Stimulated activated naive CD8-positive, alpha-beta T cell treated with anti-CD3 and anti-CD28 coated beads, Interleukin-15, Interleukin-2, amounts not matched to agents 100 ng/mL and 50 ng/mL, for 24 hours (primary cell): ENCODE results near the gene ENTPD1.

ENCODE experiments used
- H3K27ac Mint-ChIP-seq: one replicate; pipeline ENCODE4 v1.8.0; 2021; ENCODE audit warnings: mild to moderate bottlenecking, mixed read lengths
- H3K27me3 Mint-ChIP-seq: one replicate; pipeline ENCODE4 v1.8.0; 2021; ENCODE audit warnings: mixed read lengths
- H3K36me3 Mint-ChIP-seq: one replicate; pipeline ENCODE4 v1.8.0; 2021; ENCODE audit warnings: low read depth, mixed read lengths
- H3K4me1 Mint-ChIP-seq: one replicate; pipeline ENCODE4 v1.8.0; 2021; ENCODE audit warnings: low read depth, mixed read lengths
- H3K4me3 Mint-ChIP-seq: one replicate; pipeline ENCODE4 v1.8.0; 2021; ENCODE audit warnings: mild to moderate bottlenecking, mixed read lengths
- H3K9me3 Mint-ChIP-seq: one replicate; pipeline ENCODE4 v1.8.0; 2021; ENCODE audit warnings: mixed read lengths

Gene ENTPD1

DNA sequence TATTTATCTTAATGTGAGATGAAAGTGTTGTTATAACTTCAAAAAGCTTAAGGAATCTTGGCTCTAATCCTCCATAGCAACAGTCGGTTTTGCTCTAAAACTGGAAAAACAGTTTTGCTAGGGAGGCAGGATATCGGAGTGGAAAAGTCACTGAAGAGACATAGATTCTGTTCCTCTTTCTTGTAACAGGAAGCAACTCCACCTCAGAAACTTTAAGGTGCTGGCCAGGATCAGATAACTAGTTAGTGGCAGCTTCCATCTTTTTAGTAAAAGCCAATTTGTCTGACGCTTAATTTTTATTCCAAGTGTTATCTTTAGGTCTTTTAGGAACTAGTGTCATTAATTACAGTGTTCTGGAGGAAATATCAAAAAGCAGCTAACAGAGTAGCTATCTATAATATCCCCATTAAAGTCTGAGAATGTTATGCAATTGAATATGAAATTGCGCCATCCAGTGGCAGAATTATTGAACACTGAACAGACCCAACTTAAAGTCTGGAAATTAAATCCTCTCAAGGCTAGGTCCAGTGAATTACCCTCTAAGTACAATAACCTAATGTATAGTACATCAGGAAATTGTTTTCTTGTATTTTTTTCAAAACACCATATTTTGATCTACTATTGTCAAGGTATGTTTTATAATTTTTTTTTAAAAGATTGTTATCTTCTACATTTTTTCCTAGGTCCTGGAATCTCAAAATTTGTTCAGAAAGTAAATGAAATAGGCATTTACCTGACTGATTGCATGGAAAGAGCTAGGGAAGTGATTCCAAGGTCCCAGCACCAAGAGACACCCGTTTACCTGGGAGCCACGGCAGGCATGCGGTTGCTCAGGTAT, 85.9 kb downstream of the ENTPD1 start:
- H3K4me3 Mint-ChIP-seq, result no peak overlapping the region
- no peaks in the 10 kb centered on the region for H3K27me3 Mint-ChIP-seq
- no peaks in the 10 kb centered on the region for H3K9me3 Mint-ChIP-seq
- H3K36me3 Mint-ChIP-seq, result no peaks in the 10 kb centered on the region
- peaks cover 34% of the 10 kb centered on the region for H3K4me1 Mint-ChIP-seq
- peak overlapping the region; percentile 42 for H3K27ac Mint-ChIP-seq

DNA sequence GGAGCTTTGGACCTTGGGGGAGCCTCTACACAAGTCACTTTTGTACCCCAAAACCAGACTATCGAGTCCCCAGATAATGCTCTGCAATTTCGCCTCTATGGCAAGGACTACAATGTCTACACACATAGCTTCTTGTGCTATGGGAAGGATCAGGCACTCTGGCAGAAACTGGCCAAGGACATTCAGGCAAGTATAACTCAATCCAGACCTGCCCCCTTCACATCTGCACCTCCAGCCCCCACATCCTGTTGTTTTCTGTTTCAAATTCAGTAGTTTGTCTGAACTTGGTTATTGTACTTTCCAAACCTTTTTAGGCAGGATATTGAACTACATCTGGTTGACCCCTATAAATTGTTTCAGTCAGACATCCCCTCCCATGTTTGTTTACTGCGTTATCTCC, 89.4 kb downstream of the ENTPD1 start:
- Mint-ChIP-seq H3K27ac (no peak overlapping the region), H3K4me3 (no peak overlapping the region), H3K36me3 (peaks cover 4% of the 10 kb centered on the region), H3K27me3 (peaks cover 5% of the 10 kb centered on the region), H3K4me1 (peaks cover 11% of the 10 kb centered on the region), H3K9me3 (no peaks in the 10 kb centered on the region)

DNA sequence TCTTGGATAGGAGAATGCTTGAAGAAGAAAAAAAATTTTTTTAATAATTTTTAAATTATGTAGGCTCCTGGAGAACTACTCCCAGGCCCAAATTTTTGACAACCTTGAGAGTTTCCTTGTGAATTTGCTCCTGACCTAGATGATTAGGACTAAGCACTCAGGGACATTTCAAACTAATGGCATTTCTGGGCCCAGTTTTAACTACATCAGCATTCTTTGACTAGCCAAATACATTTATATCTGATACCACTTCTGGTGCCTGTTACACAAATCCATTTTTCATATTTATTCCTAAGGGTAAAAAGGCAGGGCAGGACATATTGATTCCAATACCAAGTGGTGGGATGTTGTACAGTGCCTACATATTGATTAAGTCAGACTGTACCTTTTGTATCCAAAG, 91.0 kb downstream of the ENTPD1 start:
- H3K27ac Mint-ChIP-seq, result no peak overlapping the region
- no peak overlapping the region for H3K4me3 Mint-ChIP-seq
- H3K36me3 Mint-ChIP-seq, result peaks cover 4% of the 10 kb centered on the region
- no peaks in the 10 kb centered on the region for H3K4me1 Mint-ChIP-seq
- H3K9me3 Mint-ChIP-seq, result no peaks in the 10 kb centered on the region
- peaks cover 5% of the 10 kb centered on the region for H3K27me3 Mint-ChIP-seq

DNA sequence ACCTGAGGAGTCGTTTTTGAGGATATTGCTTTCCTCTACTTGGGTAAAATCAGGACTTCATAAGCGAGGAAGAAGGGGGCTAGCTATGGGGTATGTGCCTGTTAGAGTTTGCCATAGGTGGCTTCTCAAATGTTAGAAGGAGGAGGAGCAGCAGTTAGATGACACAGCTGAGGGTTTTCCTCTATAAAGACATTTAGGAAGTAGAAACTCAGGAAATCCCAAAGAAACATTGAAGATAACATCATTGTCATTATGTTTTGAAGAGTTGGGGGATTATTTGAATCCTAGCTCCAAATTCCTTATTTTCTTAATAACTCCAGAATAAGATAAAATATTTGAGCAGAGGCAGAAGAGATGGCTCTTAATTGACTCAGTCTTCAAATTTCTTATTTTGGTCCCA, 92.9 kb downstream of the ENTPD1 start:
- no peaks in the 10 kb centered on the region for H3K4me1 Mint-ChIP-seq
- peaks cover 4% of the 10 kb centered on the region for H3K36me3 Mint-ChIP-seq
- no peak overlapping the region for H3K4me3 Mint-ChIP-seq
- H3K27ac Mint-ChIP-seq, result no peak overlapping the region
- H3K9me3 Mint-ChIP-seq, result no peaks in the 10 kb centered on the region
- H3K27me3 Mint-ChIP-seq, result peaks cover 5% of the 10 kb centered on the region

DNA sequence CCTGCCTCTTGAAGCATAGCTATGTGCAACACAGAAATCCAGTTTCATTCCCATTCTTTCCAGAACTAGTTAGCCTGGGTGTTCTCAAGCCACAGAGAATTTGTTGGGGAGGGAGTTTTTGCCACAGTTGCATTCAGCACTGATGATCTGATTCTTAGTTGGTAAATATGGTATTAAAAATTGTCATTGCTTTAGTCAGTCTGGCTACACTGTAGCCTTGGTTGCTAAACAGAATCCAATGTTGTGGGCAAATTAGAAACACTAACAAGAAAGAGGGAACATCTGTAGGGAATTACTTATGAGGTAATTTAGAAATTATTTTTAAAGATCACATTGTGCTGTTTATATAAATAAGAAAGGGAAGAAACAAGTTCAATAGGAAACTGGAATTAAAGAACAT, 94.8 kb downstream of the ENTPD1 start:
- Mint-ChIP-seq H3K4me3 (no peak overlapping the region), H3K36me3 (peaks cover 6% of the 10 kb centered on the region), H3K4me1 (no peaks in the 10 kb centered on the region), H3K27ac (no peak overlapping the region), H3K9me3 (no peaks in the 10 kb centered on the region), H3K27me3 (peaks cover 6% of the 10 kb centered on the region)

DNA sequence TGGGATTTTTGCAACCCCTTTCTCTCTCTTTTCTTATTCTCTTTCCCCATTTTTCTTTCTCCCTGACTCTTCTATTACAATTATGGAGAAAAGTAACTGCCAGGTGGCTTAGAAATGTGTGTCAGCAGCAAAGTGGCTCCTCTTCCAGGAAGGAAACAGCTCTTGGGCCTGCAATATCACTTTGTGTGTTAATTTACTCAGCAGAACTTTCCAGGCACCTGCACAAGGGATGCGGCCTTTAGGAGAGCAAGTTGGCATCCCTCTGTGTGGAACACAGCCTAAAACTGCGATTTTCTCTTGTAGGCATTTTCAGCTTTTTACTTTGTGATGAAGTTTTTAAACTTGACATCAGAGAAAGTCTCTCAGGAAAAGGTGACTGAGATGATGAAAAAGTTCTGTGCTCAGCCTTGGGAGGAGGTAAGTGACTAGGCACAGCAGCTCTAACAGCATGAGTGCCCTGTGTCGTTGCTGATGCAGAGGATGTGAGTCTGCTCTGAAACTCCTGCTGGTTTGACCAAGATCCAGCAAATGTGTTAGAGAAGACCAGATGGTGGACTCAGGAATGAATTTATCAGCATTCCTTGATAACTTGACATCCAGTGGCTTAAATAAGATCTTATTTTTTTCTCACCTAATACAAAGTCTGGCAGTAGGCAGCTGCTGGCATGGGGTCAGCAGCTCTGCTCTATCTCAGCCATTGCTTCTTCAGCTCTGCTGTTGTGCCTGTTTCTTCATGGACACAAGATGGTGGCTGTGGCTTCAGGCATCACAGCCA, 104.4 kb downstream of the ENTPD1 start:
- H3K27ac Mint-ChIP-seq, result no peak overlapping the region

DNA sequence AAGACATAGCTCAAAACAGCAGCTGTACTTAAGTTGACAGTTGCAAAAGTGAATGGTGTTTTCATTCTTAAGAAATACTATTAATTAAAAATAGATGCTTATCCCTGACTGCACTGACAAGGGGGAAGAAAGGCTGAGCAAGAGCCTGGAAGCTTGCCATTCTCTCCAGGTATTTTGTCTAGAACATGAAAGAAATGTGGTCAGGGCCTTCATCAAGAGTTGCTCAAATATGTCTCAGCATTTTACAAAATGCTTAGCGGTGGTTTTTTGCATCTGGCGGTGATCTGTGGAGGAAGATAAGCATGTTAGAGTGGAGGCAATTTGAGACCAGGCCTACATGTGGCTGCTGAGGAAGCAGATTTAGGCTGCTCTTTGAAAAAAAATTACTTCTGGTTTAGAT, 105.4 kb downstream of the ENTPD1 start:
- no peaks in the 10 kb centered on the region for H3K9me3 Mint-ChIP-seq
- H3K4me1 Mint-ChIP-seq, result peaks cover 13% of the 10 kb centered on the region
- H3K27ac Mint-ChIP-seq, result no peak overlapping the region
- H3K4me3 Mint-ChIP-seq, result no peak overlapping the region
- no peaks in the 10 kb centered on the region for H3K36me3 Mint-ChIP-seq
- H3K27me3 Mint-ChIP-seq, result peaks cover 4% of the 10 kb centered on the region

More for the DNA sequence above, 104.4 kb downstream of the ENTPD1 start:
- Mint-ChIP-seq H3K36me3 (peaks cover 5% of the 10 kb centered on the region), H3K4me3 (no peak overlapping the region), H3K9me3 (no peaks in the 10 kb centered on the region), H3K4me1 (peaks cover 6% of the 10 kb centered on the region), H3K27me3 (peaks cover 9% of the 10 kb centered on the region)

DNA sequence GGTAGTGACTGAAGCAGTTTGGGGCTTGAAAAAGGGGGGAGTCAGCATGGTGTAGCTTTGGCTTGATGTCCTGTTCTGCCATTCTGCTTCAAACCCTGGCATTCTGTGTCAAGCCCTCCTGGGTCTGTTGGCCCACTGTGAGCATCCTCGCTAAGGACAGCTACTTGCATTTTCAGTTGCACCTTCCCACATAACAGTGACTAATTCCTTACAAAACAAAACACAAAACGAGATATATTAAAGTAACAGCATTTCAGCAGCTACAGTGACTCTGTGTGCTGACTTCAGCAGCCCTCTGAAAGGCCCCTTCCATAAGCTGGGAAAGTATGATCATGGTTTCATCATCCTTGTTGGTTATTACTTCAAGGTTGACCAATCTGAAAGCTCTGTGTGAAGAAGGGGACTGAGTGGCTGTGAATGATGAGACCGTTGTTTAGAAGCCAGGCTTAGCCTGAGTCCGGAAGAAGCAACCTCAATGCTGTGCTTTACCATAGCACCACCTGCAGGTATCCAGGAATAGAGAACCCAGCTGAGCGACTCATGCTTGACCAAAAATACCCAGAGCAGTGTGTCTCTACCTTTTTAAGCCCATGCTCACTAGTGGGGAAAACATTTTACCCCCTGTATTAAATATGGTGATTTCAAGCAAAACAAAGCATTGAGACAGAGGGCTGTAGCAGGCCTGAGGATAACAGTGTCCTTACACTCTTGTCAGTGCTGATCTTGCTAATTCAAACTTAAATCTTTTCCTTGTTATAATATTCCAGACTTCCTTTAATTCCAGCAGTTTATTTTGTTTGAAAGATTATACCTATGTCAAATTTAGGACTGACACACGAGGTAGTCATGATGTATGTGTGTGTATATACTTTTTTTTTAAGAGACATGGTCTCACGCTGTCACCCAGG, 109.2 kb downstream of the ENTPD1 start:
- no peak overlapping the region for H3K4me3 Mint-ChIP-seq
- H3K4me1 Mint-ChIP-seq, result peaks cover 13% of the 10 kb centered on the region

DNA sequence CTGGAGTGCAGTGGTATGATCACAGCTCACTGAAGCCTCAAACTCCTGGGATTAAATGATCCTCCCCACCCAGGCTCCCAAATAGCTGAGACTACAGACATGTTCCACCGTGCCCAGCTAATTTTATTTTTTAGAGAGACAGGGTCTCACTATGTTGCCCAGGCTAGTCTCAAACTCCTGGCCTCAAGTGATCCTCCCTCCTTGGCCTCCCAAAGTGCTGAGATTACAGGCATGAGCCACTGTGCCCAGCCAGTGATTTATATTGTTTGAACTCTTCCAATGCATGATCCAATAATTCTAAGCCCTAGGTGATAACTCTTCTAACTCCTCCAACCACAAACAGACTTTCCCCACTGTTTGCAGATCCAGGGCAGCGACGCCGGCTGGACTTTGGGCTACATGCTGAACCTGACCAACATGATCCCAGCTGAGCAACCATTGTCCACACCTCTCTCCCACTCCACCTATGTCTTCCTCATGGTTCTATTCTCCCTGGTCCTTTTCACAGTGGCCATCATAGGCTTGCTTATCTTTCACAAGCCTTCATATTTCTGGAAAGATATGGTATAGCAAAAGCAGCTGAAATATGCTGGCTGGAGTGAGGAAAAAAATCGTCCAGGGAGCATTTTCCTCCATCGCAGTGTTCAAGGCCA, 110.0 kb downstream of the ENTPD1 start:
- Mint-ChIP-seq H3K9me3 (no peaks in the 10 kb centered on the region), H3K27me3 (no peaks in the 10 kb centered on the region), H3K4me3 (no peak overlapping the region), H3K27ac (peak overlapping the region; percentile 45), H3K36me3 (peaks cover 11% of the 10 kb centered on the region), H3K4me1 (peaks cover 13% of the 10 kb centered on the region)

More for the DNA sequence above, 109.2 kb downstream of the ENTPD1 start:
- peak overlapping the region; percentile 71 for H3K27ac Mint-ChIP-seq
- H3K9me3 Mint-ChIP-seq, result no peaks in the 10 kb centered on the region
- H3K27me3 Mint-ChIP-seq, result no peaks in the 10 kb centered on the region
- peaks cover 11% of the 10 kb centered on the region for H3K36me3 Mint-ChIP-seq

DNA sequence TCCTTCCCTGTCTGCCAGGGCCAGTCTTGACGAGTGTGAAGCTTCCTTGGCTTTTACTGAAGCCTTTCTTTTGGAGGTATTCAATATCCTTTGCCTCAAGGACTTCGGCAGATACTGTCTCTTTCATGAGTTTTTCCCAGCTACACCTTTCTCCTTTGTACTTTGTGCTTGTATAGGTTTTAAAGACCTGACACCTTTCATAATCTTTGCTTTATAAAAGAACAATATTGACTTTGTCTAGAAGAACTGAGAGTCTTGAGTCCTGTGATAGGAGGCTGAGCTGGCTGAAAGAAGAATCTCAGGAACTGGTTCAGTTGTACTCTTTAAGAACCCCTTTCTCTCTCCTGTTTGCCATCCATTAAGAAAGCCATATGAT, 110.5 kb downstream of the ENTPD1 start:
- peaks cover 11% of the 10 kb centered on the region for H3K36me3 Mint-ChIP-seq
- no peak overlapping the region for H3K27ac Mint-ChIP-seq
- peaks cover 13% of the 10 kb centered on the region for H3K4me1 Mint-ChIP-seq
- H3K9me3 Mint-ChIP-seq, result no peaks in the 10 kb centered on the region
- H3K4me3 Mint-ChIP-seq, result no peak overlapping the region
- H3K27me3 Mint-ChIP-seq, result no peaks in the 10 kb centered on the region

DNA sequence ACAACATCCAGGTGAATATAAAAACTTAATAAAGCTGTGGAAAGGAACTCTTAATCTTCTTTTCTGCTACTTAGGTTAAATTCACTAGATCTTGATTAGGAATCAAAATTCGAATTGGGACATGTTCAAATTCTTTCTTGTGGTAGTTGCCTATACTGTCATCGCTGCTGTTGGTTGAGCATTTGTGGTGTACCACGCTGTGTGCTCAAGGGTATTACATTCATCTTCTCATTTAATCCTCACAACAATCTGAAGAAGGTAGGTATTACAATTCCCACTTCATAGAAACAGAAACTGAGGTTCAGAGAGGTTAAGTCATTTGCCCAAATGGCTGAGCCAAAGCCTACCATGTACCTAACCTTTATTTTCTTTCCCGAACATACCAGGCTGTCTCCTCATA, 111.9 kb downstream of the ENTPD1 start:
- Mint-ChIP-seq H3K4me3 (no peak overlapping the region), H3K4me1 (peaks cover 13% of the 10 kb centered on the region), H3K27me3 (no peaks in the 10 kb centered on the region), H3K36me3 (peaks cover 14% of the 10 kb centered on the region), H3K9me3 (no peaks in the 10 kb centered on the region), H3K27ac (no peak overlapping the region)

DNA sequence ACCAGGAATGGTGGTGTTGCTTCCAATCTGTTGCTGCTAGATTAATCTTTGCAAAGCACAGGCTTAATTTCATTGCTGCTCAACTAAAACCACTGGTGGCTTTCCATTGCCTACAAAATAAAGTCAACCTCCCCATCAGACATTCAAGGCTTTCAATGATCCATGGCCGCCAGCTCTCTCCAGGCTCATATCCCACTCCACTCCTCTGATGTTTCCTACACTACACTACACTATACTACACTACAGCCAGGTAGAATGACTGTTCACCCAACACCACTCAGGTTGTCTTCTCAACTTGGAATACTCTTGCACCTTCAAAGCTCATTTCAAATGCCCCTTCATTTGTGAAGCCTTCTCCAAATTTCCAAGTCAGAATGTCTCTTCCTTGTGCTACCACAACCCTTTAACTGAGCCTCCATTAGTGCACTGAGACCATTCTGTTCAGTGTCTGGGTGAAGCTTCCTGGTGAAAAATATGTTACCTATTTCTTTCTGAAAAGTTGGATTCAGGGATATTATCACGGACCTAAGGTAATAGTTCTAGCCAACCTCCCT, 116.3 kb downstream of the ENTPD1 start:
- Mint-ChIP-seq H3K36me3 (peaks cover 49% of the 10 kb centered on the region), H3K27me3 (no peaks in the 10 kb centered on the region), H3K27ac (no peak overlapping the region), H3K9me3 (peaks cover 3% of the 10 kb centered on the region), H3K4me3 (no peak overlapping the region), H3K4me1 (no peaks in the 10 kb centered on the region)

DNA sequence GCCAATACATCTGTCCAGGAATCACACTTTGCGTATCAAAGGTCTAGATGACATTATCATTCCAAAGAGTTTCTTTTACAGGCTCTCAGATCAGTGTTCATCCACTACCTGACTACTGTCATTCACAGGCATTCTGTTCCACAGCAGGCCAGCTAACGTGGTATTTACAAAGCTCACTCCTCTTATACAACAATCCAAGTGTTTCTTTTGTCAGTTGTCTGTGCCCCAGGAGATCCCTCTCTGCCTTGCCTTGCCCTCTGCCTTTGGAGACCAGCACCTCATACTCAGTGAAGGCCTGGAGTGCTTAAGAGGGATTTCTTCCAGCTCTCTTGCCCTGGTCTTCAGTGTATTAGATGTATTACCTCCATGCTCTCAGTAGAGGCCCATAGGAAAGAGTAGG, 117.2 kb downstream of the ENTPD1 start:
- Mint-ChIP-seq H3K9me3 (peaks cover 3% of the 10 kb centered on the region), H3K36me3 (peaks cover 44% of the 10 kb centered on the region), H3K4me3 (no peak overlapping the region), H3K4me1 (no peaks in the 10 kb centered on the region), H3K27ac (no peak overlapping the region), H3K27me3 (no peaks in the 10 kb centered on the region)

DNA sequence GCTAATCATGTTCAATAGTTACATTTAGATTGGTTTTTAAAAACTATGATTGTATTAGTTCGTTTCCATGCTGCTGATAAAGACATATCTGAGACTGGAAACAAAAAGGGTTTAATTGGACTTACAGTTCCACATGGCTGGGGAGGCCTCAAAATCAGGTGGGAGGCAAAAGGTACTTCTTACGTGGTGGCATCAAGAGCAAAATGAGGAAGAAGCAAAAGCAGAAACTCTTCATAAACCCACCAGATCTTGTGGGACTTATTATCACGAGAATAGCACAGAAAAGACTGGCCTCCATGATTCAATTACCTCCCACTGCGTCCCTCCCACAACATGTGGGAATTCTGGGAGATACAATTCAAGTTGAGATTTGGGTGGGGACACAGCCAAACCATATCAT, 117.7 kb downstream of the ENTPD1 start:
- no peak overlapping the region for H3K27ac Mint-ChIP-seq
- no peak overlapping the region for H3K4me3 Mint-ChIP-seq
- peaks cover 41% of the 10 kb centered on the region for H3K36me3 Mint-ChIP-seq
- peaks cover 3% of the 10 kb centered on the region for H3K9me3 Mint-ChIP-seq
- no peaks in the 10 kb centered on the region for H3K4me1 Mint-ChIP-seq
- no peaks in the 10 kb centered on the region for H3K27me3 Mint-ChIP-seq
